GM10248 (cell line): ENCODE results near the gene LGALS4.

Source experiments
- CTCF ChIA-PET: fragments of 300-600 bp; sonication (Branson Sonifier 250); formaldehyde crosslinking; extraction: SDS; loops from one replicate; lab custom pipeline; 2021; ENCODE audit warnings: antibody characterized with exemption; lab: Yijun Ruan, JAX
- POLR2A ChIA-PET: fragments of 350-650 bp; sonication (Branson Sonifier 250); formaldehyde crosslinking; extraction: SDS; loops from one replicate; lab custom pipeline; 2020; ENCODE audit warnings: antibody characterized with exemption; lab: Yijun Ruan, JAX
- DNase-seq: peaks from one replicate; pipeline ENCODE4 v3.0.0; 2012; ENCODE audit errors: extremely low spot score
- CTCF ChIP-seq: IDR thresholded peaks from 2 replicates; pipeline ENCODE4 v1.5.1; 2012; ENCODE audit warnings: mild to moderate bottlenecking, low read depth; ENCODE audit errors: extremely low read depth, missing control alignments, control extremely low read depth

LGALS4 gene

GRCh38 chr19:38851622-38852230 is 39.0 kb upstream of the LGALS4 start:
- ChIA-PET POLR2A (interaction anchor here (0.5 to 0.6 kb wide), 3 partner anchors 12 to 593 kb away, joined by 3 to 7 read pairs (median 5); partner anchors contain the start of gene SUPT5H), CTCF (interaction anchor here (0.7 to 2.1 kb wide), 6 partner anchors 9 to 449 kb away, joined by 3 to 7 read pairs (median 4); partner anchors contain the start of genes FAM98C, MRPS12 and SARS2)
- no peak for TF ChIP-seq CTCF
- DNase-seq: peak; percentile 91

- no peak for DNase-seq
- ChIA-PET CTCF (interaction anchor here (0.7 to 2.1 kb wide), 5 partner anchors 10 to 448 kb away, joined by 3 to 7 read pairs (median 4); partner anchors contain the start of genes FAM98C, MRPS12 and SARS2), POLR2A (interaction anchor here (0.5 to 0.6 kb wide), 3 partner anchors 11 to 594 kb away, joined by 3 to 7 read pairs (median 5); partner anchors contain the start of gene SUPT5H)
- TF ChIP-seq CTCF: no peak
Measured at GRCh38 chr19:38850976-38851621, 38.4 kb upstream of the LGALS4 start.

- ChIA-PET CTCF (interaction anchor here (1.1 to 1.8 kb wide), 2 partner anchors 19 to 81 kb away, joined by 3 to 7 read pairs; no protein-coding TSS in a partner anchor), POLR2A (no interaction called here)
- peak; percentile 93 for DNase-seq
- no peak for TF ChIP-seq CTCF
Measured at GRCh38 chr19:38850436-38850975, 37.8 kb upstream of the LGALS4 start.

GRCh38 chr19:38849860-38850435 is 37.2 kb upstream of the LGALS4 start, which contains the start of gene HNRNPL:
TSS of gene HNRNPL (minus strand) at chr19:38849986. CDS start at chr19:38849966, 20 bp downstream.
- TF ChIP-seq CTCF: peak; percentile 36
- ChIA-PET CTCF (interaction anchor here (1.0 to 2.8 kb wide), 4 partner anchors 9 to 81 kb away, joined by 5 to 7 read pairs (median 5); partner anchors contain the start of genes MRPS12, RINL and SARS2), POLR2A (interaction anchor here (0.8 to 2.4 kb wide), 7 partner anchors 9 to 203 kb away, joined by 3 to 20 read pairs (median 4); partner anchors contain the start of genes ACTN4, ECH1, NFKBIB and SIRT2)
- peak; percentile 94 for DNase-seq

- ChIA-PET CTCF (interaction anchor here (0.8 to 2.8 kb wide), 8 partner anchors 9 to 81 kb away, joined by 3 to 7 read pairs (median 5); partner anchors contain the start of genes MRPS12, RINL and SARS2), POLR2A (interaction anchor here (0.5 to 2.4 kb wide), 12 partner anchors 8 to 462 kb away, joined by 3 to 20 read pairs (median 5); partner anchors contain the start of genes ACTN4, ECH1, FAM98C and GGN)
- peak; percentile 97 for DNase-seq
- TF ChIP-seq CTCF: no peak
Measured at GRCh38 chr19:38849147-38849859, 36.6 kb upstream of the LGALS4 start.
